Measurements from ENCODE around the gene PSMD3. TPM values are rescaled to one million over a fixed set of nuclear protein-coding genes. Genes with fewer than 3 reads are reported as not detected.
"Not testable (repeated sequence)": the region's sequence is repeated elsewhere in the genome, so short reads cannot be mapped to it uniquely, and the experiment has no call there.

Gene PSMD3
- total RNA-seq, 1 experiment from 2014 or later, result 114 TPM

DNA sequence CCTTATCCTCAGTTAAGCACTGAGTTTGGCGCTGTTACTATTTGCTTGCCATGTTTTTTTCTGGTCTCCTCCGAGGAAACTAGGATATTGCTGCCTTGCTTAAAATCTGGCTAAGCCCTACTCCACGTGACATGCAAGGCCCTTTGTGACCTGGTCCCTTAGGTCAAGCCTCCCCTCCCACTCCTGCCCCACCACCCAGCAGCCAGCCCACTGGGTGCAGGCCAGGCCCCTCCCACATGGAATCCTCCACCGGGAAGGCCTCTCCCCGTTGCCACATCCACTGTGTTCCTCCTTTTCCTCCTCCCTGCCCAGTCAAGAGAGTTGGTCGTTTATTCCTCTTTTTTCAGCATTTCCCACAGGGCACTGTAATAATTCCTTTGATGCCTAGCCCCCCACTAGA lies 16.2 kb downstream of the PSMD3 start:
- DNase-seq (ENCODE audit: low read depth), result no peak

DNA sequence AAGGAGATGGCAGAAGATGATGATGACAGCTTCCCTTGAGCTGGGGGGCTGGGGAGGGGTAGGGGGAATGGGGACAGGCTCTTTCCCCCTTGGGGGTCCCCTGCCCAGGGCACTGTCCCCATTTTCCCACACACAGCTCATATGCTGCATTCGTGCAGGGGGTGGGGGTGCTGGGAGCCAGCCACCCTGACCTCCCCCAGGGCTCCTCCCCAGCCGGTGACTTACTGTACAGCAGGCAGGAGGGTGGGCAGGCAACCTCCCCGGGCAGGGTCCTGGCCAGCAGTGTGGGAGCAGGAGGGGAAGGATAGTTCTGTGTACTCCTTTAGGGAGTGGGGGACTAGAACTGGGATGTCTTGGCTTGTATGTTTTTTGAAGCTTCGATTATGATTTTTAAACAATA lies 16.9 kb downstream of the PSMD3 start:
- DNase-seq (ENCODE audit: low read depth), result no peak

DNA sequence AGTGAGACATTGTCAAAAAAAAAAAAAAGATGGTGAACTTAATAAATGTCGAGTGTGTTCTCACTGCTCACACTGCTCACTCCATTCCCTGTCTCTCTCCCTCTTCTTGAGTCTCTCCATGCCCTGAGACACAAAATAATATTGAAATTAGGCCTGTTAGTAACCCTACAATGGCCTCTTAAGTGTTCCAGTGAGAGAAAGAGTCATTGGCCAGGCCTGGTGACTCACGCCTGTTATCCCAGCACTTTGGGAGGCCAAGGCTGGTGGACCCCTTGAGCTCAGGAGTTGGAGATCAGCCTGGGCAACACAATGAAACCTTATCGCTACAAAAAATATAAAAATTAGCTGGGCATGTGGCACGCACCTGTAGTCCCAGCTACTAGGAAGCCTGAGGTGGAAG lies 18.5 kb downstream of the PSMD3 start:
- peak; percentile 16 for DNase-seq (ENCODE audit: low read depth)

DNA sequence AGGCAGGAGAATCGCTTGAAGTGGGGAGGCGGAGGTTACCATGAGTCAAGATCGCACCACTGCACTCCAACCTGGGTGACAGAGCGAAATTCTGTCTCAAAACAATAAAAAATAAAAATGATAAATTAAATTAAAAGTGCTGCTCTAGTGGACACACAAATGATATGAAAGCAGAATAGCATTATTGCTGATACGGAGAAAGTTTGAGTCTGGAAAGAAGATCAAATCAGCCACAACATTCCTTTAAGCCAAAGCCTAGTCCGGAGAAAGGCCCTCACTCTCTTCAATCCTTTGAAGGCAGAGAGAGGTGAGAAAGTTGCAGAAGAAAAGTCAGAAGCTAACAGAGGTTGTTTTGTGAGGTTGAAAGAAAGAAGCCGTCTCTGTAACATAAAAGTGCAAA lies 19.6 kb downstream of the PSMD3 start:
- DNase-seq (ENCODE audit: low read depth), result no peak

DNA sequence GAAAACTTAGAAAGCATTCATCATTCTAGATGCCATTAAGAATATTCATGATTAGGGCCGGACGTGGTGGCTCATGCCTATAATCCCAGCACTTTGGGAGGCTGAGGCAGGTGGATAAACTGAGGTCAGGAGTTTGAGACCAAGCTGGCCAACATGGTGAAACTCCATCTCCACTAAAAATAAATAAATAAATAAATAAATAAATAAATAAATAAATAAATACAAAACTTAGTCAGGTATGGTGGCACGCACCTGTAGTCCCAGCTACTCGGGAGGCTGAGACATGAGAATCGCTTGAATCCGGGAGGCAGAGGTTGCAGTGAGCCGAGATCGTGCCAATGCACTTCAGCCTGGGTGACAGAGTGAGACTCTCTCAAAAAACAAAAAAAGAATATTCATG lies 20.7 kb downstream of the PSMD3 start:
- DNase-seq (ENCODE audit: low read depth), result not testable (repeated sequence)

DNA sequence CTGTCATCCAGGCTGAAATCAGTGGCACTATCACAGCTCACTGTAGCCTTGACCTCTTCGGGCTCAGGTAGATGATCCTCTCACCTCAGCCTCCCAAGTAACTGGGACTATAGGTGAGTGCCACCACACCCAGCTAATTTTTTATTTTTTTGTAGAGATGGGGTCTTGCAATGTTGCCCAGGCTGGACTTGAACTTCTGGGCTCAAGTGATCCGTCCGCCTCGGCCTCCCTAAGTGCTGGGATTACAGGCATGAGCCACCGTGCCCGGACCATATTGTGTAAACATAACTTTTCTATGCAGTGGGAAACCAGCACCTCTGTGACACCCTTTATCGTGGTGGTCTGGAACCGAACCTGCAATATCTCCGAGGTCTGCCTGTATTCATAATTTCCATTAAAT lies 23.5 kb downstream of the PSMD3 start:
- DNase-seq (ENCODE audit: low read depth), result no peak

DNA sequence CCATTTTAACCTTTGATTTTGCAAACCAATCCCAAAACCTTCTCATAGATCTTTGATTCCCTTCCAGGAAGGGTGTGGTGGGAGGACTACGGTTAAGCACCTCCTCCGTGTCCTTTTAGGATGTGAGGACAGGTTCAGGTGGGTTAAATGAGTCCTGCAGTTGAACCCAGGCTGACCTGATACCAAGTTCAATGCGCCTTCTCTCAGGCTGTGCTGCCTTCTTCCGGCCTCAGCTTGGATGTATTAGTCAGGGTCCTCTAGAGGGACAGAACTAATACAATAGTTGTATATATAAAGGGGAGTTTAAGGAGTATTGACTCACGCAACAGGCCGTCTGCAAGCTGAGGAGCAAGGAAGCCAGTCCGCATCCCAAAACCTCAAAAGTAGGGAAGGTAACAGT lies 24.1 kb downstream of the PSMD3 start:
- DNase-seq (ENCODE audit: low read depth), result no peak

DNA sequence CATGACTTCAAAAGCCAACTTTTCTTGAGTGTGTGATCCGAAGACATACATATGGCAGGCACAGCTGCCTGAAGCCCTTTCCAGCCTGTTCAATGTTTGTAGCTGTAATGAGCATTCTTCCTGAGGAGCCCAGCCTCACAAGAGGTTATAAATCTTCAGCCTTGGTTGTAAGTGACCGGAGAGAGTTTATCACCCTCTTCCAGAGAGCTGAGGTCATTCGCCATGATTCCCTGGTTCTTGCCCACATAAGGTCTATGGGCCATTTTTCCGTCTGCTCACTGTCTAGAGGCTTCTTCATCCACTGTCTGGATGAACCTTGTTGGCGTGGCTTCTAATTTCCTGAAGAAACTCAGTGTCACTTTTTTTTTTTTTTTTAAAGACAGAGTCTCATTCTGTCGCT lies 24.9 kb downstream of the PSMD3 start:
- DNase-seq (ENCODE audit: low read depth), result no peak

DNA sequence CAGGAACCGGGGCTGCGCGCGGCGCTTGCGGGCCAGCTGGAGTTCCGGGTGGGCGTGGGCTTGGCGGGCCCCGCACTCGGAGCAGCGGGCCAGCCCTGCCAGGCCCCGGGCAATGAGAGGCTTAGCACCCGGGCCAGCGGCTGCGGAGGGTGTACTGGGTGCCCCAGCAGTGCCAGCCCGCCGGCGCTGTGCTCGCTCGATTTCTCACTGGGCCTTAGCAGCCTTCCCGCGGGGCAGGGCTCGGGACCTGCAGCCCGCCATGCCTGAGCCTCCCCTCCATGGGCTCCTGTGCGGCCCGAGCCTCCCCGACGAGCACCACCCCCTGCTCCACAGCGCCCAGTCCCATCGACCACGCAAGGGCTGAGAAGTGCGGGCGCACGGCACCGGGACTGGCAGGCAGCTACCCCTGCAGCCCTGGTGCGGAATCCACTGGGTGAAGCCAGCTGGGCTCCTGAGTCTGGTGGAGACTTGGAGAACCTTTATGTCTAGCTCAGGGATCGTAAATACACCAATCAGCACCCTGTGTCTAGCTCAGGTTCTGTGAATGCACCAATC lies 30.4 kb downstream of the PSMD3 start:
- DNase-seq (ENCODE audit: low read depth), result not testable (repeated sequence)

DNA sequence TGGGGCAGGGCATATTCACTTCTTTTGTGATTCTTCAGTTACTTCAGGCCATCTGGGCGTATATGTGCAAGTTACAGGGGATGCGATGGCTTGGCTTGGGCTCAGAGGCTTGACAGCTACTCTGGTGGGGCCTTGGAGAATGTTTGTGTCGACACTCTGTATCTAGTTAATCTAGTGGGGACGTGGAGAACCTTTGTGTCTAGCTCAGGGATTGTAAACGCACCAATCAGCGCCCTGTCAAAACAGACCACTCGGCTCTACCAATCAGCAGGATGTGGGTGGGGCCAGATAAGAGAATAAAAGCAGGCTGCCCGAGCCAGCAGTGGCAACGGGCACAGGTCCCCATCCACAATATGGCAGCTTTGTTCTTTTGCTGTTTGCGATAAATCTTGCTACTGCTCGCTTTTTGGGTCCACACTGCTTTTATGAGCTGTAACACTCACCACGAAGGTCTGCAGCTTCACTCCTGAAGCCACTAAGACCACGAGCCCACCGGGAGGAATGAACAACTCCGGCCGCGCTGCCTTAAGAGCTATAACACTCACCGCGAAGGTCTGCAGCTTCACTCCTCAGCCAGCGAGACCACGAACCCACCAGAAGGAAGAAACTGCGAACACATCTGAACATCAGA lies 31.5 kb downstream of the PSMD3 start:
- DNase-seq (ENCODE audit: low read depth), result not testable (repeated sequence)

DNA sequence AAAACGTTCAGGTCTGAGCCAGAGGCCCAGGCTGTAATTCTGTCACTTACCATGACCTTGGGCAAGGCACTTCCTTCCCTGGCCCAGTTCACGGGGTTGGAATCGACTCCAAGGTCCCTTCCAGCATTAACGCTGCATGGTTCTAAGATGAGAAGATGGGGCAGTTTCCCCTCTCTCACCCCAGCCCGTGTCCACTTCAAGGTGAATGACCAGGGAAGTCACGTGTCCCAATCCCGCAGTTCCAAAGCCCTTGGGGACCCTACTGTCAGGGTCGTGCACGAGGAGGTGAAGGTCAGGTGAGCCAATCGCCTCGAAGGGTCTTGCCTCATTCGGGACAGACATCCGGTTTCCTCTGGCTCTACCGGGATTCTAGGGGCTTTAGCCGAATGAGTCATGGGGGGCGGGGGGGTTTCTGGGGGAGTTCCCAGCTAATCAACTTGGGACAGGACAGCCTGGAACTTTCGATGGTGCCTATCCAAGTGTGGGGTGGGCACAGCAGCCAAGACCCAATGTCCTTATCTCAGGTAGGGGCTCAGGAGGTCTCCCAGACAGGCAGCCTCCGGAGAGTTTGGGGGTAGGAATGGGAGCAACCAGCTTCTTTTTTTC lies 33.9 kb downstream of the PSMD3 start:
- DNase-seq (ENCODE audit: low read depth), result no peak

DNA sequence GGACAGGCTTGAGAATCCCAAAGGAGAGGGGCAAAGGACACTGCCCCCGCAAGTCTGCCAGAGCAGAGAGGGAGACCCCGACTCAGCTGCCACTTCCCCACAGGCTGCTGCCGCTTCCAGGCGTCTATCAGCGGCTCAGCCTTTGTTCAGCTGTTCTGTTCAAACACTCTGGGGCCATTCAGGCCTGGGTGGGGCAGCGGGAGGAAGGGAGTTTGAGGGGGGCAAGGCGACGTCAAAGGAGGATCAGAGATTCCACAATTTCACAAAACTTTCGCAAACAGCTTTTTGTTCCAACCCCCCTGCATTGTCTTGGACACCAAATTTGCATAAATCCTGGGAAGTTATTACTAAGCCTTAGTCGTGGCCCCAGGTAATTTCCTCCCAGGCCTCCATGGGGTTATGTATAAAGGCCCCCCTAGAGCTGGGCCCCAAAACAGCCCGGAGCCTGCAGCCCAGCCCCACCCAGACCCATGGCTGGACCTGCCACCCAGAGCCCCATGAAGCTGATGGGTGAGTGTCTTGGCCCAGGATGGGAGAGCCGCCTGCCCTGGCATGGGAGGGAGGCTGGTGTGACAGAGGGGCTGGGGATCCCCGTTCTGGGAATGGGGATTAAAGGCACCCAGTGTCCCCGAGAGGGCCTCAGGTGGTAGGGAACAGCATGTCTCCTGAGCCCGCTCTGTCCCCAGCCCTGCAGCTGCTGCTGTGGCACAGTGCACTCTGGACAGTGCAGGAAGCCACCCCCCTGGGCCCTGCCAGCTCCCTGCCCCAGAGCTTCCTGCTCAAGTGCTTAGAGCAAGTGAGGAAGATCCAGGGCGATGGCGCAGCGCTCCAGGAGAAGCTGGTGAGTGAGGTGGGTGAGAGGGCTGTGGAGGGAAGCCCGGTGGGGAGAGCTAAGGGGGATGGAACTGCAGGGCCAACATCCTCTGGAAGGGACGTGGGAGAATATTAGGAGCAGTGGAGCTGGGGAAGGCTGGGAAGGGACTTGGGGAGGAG lies 34.7 kb downstream of the PSMD3 start, which contains the start of gene CSF3:
Gene CSF3, plus strand, starts transcription at position 436 of the 993 bp plus-strand sequence. Its CDS starts 35 bp downstream, at position 471.
- DNase-seq (ENCODE audit: low read depth), result no peak

DNA sequence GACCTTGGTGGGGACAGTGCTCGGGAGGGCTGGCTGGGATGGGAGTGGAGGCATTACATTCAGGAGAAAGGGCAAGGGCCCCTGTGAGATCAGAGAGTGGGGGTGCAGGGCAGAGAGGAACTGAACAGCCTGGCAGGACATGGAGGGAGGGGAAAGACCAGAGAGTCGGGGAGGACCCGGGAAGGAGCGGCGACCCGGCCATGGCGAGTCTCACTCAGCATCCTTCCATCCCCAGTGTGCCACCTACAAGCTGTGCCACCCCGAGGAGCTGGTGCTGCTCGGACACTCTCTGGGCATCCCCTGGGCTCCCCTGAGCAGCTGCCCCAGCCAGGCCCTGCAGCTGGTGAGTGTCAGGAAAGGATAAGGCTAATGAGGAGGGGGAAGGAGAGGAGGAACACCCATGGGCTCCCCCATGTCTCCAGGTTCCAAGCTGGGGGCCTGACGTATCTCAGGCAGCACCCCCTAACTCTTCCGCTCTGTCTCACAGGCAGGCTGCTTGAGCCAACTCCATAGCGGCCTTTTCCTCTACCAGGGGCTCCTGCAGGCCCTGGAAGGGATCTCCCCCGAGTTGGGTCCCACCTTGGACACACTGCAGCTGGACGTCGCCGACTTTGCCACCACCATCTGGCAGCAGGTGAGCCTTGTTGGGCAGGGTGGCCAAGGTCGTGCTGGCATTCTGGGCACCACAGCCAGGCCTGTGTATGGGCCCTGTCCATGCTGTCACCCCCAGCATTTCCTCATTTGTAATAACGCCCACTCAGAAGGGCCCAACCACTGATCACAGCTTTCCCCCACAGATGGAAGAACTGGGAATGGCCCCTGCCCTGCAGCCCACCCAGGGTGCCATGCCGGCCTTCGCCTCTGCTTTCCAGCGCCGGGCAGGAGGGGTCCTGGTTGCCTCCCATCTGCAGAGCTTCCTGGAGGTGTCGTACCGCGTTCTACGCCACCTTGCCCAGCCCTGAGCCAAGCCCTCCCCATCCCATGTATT lies 35.7 kb downstream of the PSMD3 start:
- DNase-seq (ENCODE audit: low read depth), result no peak

DNA sequence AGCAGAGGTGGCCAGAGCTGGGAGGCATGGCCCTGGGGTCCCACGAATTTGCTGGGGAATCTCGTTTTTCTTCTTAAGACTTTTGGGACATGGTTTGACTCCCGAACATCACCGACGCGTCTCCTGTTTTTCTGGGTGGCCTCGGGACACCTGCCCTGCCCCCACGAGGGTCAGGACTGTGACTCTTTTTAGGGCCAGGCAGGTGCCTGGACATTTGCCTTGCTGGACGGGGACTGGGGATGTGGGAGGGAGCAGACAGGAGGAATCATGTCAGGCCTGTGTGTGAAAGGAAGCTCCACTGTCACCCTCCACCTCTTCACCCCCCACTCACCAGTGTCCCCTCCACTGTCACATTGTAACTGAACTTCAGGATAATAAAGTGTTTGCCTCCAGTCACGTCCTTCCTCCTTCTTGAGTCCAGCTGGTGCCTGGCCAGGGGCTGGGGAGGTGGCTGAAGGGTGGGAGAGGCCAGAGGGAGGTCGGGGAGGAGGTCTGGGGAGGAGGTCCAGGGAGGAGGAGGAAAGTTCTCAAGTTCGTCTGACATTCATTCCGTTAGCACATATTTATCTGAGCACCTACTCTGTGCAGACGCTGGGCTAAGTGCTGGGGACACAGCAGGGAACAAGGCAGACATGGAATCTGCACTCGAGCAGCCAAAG lies 36.9 kb downstream of the PSMD3 start:
- no peak for DNase-seq (ENCODE audit: low read depth)

DNA sequence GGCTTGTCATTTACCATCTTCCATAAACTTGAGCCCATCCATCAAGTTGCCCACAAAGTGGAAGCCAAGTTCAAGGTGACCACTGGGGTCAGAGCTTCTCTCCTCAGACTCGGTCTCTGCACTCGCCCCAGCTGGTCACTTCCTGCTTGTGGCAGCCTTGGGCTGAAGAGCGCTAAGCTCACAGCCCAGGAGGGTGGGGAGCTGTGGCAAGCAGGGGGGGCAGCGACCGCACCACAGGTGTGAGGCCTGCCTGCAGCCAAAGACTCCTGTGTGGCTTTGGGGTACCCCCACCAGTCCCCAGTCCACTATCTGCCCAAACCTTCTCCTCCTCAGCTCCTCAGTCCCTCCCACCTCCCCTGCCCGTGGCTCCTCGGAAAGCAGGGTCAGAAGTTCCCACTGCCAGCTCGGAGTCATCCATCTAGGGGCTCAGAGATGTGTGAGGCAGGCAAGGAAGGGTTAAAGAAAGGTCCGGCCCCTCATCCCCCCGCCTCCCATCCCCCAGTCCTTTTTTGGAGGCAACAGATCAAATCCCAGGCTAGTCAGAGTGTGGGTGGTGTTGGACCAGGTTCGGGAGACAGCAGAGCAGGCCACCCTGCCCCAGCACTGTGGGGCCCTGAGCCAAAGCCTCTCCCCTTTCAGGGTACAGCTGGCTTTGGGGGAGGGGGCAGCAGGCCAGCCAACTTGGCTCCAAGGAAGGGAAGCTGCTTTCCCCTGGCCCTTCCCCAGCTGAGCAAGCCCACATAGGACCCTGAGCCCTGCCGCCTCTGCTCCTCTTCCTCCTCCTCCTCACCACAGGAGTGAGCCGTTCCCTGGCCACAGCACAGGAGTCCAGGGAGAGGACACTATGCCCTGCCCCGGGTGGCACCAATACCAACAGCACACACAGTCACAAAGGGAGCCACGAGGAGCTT lies 37.9 kb downstream of the PSMD3 start:
- peak; percentile 80 for DNase-seq (ENCODE audit: low read depth)

DNA sequence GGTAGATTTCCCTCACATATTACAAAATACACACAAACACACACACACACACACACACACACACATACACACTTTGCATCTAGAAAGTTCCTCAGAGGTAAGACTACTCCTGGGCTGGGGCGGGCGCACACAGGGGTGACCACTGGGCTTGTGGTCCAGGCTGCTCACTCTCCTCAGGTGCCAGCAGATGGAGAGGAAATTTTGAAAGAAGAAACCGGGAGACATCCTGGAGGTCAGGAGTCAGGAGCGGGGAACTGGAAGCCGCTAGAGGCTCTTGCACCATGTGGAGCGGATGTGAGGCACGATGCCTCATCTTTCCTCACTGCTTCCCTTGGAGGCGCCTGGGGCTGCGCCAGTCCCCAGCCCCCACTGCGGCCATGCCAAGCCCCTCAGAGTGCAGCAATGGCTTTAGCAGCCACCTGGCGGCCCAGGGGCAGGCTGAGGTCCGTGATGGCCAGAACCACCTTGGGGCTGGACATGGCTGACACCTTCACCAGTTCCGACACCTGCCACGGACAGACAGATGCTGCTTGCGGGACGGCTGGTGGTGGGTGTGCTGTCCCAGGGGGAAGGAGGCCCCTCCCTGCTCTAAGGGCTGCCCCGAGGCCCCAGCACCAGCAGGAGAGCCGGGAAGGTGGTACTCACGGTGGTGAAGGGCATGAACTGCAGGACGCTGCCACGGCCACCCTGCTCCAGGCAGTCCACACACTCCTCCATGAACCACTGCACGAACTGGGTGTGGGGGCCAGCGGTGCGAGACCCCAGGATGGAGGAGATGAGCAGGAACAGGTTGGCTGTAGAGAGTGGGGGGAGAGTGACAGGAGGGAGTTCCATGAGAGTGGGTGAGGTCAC lies 38.8 kb downstream of the PSMD3 start:
- DNase-seq (ENCODE audit: low read depth), result no peak

DNA sequence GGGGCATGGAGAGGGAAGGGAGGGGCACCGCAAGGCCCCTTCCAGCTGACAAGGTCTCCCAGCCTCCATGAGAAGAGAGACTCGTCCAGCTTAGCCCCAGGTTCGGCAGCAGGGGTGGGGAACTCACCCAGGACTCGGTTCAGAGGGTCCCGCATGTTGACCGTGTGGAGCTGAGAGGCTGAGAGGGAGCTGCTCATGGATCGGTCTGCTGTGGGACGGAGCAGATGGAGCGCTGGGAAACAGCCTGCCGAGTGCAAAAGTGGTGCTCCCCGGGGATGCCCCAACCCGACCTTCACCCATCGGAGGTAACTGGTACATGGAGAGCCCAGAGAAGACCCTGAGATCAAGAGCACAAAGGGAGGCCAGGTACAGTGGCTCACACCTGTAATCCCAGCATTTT lies 39.5 kb downstream of the PSMD3 start:
- DNase-seq (ENCODE audit: low read depth), result no peak

DNA sequence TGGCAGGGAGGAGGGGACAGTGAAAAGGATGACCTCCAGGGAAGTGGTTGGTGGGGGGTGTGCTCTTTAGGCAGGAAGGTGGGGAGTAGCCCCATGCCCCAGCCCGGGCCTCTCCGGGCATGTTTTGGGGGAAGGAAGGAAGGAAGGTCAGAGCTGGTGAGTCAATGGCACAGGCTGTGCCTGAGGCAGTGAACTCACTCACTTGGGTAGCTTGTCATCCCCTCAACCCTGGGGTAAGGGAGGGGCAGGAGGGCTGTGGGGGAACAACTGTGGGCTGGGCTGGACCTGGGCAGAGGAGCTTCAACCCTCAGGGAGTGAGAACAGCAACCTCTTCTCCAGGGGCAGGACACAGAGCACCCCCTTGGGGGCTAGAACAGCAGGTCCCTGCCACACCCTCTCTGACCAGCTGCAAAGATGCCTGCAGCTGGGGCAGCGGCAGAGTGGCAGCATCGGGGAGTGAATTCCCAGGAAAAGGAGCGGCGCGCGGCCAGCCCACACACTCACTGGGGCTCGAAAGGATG lies 40.9 kb downstream of the PSMD3 start:
- DNase-seq (ENCODE audit: low read depth), result peak; percentile 99
